Smooth muscle cell (in vitro differentiated cells): ENCODE data around the gene TGFB2. TPM values are rescaled to one million over a fixed set of nuclear protein-coding genes. Genes with fewer than 3 reads are reported as not detected.

Experiments
- DNase-seq: peaks from one replicate; lab custom pipeline; 2025; ENCODE audit not compliant: unreplicated experiment; lab: John Stamatoyannopoulos, UW
- H2AFZ ChIP-seq: fragments of 200-600 bp; sonication (generic); 2 replicates; pipeline ENCODE4 v1.6.0; 2016; ENCODE audit warnings: antibody characterized with exemption, low read depth, mild to moderate bottlenecking
- H3F3A ChIP-seq: fragments of 200-600 bp; sonication (generic); 2 replicates; pipeline ENCODE4 v1.6.0; 2017; ENCODE audit warnings: antibody characterized with exemption, low read depth
- H3K27ac ChIP-seq: fragments of 200-600 bp; sonication (generic); 2 replicates; pipeline ENCODE4 v1.5.1; 2016; ENCODE audit warnings: low read depth, mild to moderate bottlenecking
- H3K27me3 ChIP-seq: fragments of 200-600 bp; sonication (generic); 2 replicates; pipeline ENCODE4 v1.6.1; 2016; ENCODE audit warnings: low read depth, mild to moderate bottlenecking
- H3K36me3 ChIP-seq: fragments of 200-600 bp; sonication (generic); 2 replicates; pipeline ENCODE4 v1.5.1; 2016; ENCODE audit warnings: low read depth
- H3K4me1 ChIP-seq: fragments of 200-600 bp; sonication (generic); 2 replicates; pipeline ENCODE4 v1.5.1; 2016; ENCODE audit warnings: low read depth
- H3K4me2 ChIP-seq: fragments of 200-600 bp; sonication (generic); 2 replicates; pipeline ENCODE4 v1.6.0; 2016; ENCODE audit warnings: mild to moderate bottlenecking
- H3K4me3 ChIP-seq: fragments of 200-600 bp; sonication (generic); 2 replicates; pipeline ENCODE4 v1.5.1; 2016; ENCODE audit warnings: mild to moderate bottlenecking
- H3K79me2 ChIP-seq: fragments of 200-600 bp; sonication (generic); 2 replicates; pipeline ENCODE4 v1.6.0; 2016; ENCODE audit warnings: low read depth, mild to moderate bottlenecking
- H3K9ac ChIP-seq: fragments of 200-600 bp; sonication (generic); 2 replicates; pipeline ENCODE4 v1.6.0; 2016; ENCODE audit warnings: low read depth
- H3K9me3 ChIP-seq: fragments of 200-600 bp; sonication (generic); replicated peaks from 2 replicates; pipeline ENCODE4 v1.5.1; 2016; ENCODE audit warnings: low read depth
- H4K20me1 ChIP-seq: fragments of 200-600 bp; sonication (generic); 2 replicates; pipeline ENCODE4 v1.6.0; 2016; ENCODE audit warnings: low read depth
- WGBS: methylation state at CpG from one replicate; pipeline ENCODE4 v1.1.7; 2016; ENCODE audit warnings: low lambda C conversion rate; 5-methylcytosine and 5-hydroxymethylcytosine counted together
- polyA plus RNA-seq: library from polyadenylated mRNA; unstranded; fragments of >200 nt; fragmentation: Nextera tagmentation; extraction: Ambion mirVana; gene quantifications from 2 replicates; pipeline ENCODE4 v1.2.1, GENCODE V29; 2016
- total RNA-seq: library from RNA; depleted of rRNA; stranded (reverse); fragments of >200 nt; gene quantifications from 2 replicates; pipeline ENCODE4 v1.2.3, GENCODE V29; 2014
- TF ChIP-seq, protein P1 (sequence below): fragments of 200-600 bp; sonication (generic); IDR thresholded peaks from 2 replicates; pipeline ENCODE4 v1.5.1; 2017; ENCODE audit warnings: borderline replicate concordance, mild to moderate bottlenecking, antibody characterized with exemption; ENCODE audit not compliant: insufficient read depth, poor library complexity, severe bottlenecking

Gene TGFB2
- total and polyA plus RNA-seq, 2 experiments from 2014 or later, result 29.1 to 63.3 TPM

DNA sequence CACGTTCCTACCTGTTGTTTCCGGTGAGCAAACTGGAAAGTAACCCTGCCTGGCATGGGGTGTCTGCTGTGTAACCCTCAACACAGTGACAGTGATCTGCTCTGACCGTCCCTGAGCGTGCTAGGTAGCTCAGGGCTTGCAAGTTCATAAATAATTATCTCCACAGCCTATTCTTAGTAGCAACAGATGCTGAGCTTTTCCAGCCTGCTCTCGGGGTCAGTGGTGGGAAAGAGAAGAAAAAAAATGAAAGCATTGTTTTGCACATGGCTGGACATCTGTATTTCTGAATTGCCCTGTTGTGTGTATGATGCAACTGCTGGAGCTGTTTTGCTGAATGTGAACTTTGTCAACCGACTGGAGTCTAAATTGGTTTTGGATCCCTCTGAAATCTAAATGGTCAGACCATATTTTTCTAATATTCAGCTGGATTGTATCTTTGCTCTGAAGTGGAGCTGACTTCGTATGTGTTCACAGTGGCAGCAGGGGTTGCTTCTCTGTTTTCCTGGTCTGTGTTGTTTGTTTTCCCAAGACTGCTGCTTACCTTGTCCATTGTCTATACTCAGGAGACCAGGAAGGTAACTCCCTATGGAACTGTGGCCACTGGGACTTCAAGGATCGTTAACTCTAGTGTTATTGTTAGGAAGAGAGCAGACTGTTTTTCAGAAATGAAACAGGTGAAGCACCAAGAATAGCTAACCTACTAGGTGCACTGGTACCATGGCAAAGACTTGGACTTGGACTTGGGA is 27.0 kb downstream of the TGFB2 start:
- DNase-seq, result no peak
- H2AFZ ChIP-seq, result no peak overlapping the region
- H3K4me2 ChIP-seq, result peak overlapping the region; percentile 15
- H4K20me1 ChIP-seq, result no peaks in the 10 kb centered on the region
- no peak overlapping the region for H3K9ac ChIP-seq
- H3K79me2 ChIP-seq, result peaks cover 22% of the 10 kb centered on the region
- peaks cover 64% of the 10 kb centered on the region for H3F3A ChIP-seq
- H3K4me3 ChIP-seq, result no peak overlapping the region
- no peaks in the 10 kb centered on the region for H3K36me3 ChIP-seq
- H3K9me3 ChIP-seq, result no peaks in the 10 kb centered on the region
- H3K27ac ChIP-seq, result peak overlapping the region; percentile 99
- TF ChIP-seq, protein P1, sequence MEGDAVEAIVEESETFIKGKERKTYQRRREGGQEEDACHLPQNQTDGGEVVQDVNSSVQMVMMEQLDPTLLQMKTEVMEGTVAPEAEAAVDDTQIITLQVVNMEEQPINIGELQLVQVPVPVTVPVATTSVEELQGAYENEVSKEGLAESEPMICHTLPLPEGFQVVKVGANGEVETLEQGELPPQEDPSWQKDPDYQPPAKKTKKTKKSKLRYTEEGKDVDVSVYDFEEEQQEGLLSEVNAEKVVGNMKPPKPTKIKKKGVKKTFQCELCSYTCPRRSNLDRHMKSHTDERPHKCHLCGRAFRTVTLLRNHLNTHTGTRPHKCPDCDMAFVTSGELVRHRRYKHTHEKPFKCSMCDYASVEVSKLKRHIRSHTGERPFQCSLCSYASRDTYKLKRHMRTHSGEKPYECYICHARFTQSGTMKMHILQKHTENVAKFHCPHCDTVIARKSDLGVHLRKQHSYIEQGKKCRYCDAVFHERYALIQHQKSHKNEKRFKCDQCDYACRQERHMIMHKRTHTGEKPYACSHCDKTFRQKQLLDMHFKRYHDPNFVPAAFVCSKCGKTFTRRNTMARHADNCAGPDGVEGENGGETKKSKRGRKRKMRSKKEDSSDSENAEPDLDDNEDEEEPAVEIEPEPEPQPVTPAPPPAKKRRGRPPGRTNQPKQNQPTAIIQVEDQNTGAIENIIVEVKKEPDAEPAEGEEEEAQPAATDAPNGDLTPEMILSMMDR, result no peak
- WGBS, result 52% methylated on average over 8 of the region's 8 CpGs
- peaks cover 33% of the 10 kb centered on the region for H3K4me1 ChIP-seq
- no peaks in the 10 kb centered on the region for H3K27me3 ChIP-seq

DNA sequence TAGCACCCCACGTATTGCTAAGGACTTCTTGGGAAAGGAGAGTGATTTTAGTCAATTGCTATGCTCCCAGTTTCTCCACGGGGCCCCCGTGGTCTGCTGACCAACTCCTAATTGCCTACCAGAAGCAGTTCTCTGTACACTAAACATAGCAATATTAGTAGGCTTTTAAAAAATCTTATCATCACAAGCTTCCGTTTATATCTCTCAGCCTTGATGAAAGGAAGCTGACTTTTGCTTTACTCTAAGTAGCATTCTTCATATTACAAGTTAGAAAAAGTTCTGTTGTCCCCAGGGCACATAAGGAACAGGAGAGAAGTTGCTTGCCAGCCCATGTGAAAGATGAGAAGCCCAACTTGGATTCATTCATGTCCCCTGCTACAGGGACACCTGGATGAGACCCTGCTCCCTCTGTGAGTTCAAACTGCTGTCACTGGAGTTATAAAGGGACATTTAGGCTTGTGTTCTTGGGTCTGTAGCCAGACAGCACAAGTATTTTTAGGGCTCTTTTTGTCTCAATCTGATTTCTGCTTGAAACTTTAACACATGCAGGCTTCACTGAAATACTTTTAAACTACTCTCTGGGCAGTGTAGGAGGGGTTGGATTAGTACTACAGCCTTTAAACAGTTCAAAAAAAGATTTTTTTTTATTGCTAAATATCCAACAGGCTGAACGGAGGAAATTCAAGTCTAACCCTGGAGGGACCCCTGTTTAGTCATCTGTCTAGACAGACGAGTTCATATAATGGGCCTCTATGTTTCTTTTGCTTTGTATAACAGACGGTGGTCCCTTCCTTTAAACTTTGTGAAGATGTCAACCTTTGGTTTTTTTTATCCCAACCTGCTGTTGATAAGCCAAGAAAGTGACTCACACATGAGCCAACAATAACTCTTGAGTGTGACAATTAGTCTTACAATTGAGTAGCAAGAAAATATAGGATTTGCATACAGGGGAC is 29.5 kb downstream of the TGFB2 start:
- no peak overlapping the region for H3K4me3 ChIP-seq
- H4K20me1 ChIP-seq, result no peaks in the 10 kb centered on the region
- H2AFZ ChIP-seq, result no peak overlapping the region
- peaks cover 33% of the 10 kb centered on the region for H3K4me1 ChIP-seq
- H3K9me3 ChIP-seq, result no peaks in the 10 kb centered on the region
- peak overlapping the region; percentile 99 for H3K27ac ChIP-seq
- H3K79me2 ChIP-seq, result peaks cover 27% of the 10 kb centered on the region
- peak overlapping the region; percentile 79 for H3K4me2 ChIP-seq
- TF ChIP-seq, protein P1, result no peak
- H3K9ac ChIP-seq, result peak overlapping the region; percentile 87
- no peaks in the 10 kb centered on the region for H3K36me3 ChIP-seq
- no peak for DNase-seq
- 0% methylated on average over 7 of the region's 7 CpGs for WGBS
- H3K27me3 ChIP-seq, result no peaks in the 10 kb centered on the region
- peaks cover 59% of the 10 kb centered on the region for H3F3A ChIP-seq

DNA sequence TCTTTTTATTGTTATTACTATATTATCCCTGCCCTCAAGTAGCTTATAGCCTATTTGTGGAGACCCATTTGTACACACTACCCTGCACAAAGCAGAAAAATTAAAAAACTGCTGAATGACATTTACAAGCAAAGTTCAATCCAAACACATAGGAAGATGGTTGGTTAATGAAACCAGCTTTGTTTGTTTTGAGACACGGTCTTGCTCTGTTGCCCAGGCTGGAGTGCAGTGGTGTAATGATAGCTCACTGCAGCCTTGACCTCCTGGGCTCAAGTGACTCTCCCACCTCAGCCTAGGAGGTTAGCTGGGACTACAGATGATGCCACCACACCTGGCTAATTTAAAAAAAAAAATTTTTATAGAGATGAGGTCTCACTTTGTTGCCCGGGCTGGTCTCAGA is 31.6 kb downstream of the TGFB2 start:
- TF ChIP-seq, protein P1, result no peak
- Histone ChIP-seq H3K9ac (peak overlapping the region; percentile 87), H3K4me2 (peak overlapping the region; percentile 79), H4K20me1 (no peaks in the 10 kb centered on the region), H3K27ac (peak overlapping the region; percentile 99), H3K4me3 (no peak overlapping the region), H3K79me2 (peaks cover 19% of the 10 kb centered on the region), H3K27me3 (no peaks in the 10 kb centered on the region), H3F3A (peaks cover 42% of the 10 kb centered on the region), H3K36me3 (no peaks in the 10 kb centered on the region), H3K4me1 (peaks cover 41% of the 10 kb centered on the region), H3K9me3 (no peaks in the 10 kb centered on the region), H2AFZ (no peak overlapping the region)
- no peak for DNase-seq
- 9% methylated on average over 2 of the region's 2 CpGs for WGBS
